ENCODE measurements around the gene NGEF. TPM values are rescaled to one million over a fixed set of nuclear protein-coding genes. Genes with fewer than 3 reads are reported as not detected.

Gene NGEF
- polyA plus RNA-seq, 1 experiment, result 0.10 TPM

- CTCF ChIA-PET, result no interaction called here
- POLR2A ChIA-PET, result interaction anchor here (0.7 kb wide), 1 partner anchor 9 kb away, joined by 3 read pairs; no protein-coding TSS in a partner anchor
- TF ChIP-seq, protein P1, sequence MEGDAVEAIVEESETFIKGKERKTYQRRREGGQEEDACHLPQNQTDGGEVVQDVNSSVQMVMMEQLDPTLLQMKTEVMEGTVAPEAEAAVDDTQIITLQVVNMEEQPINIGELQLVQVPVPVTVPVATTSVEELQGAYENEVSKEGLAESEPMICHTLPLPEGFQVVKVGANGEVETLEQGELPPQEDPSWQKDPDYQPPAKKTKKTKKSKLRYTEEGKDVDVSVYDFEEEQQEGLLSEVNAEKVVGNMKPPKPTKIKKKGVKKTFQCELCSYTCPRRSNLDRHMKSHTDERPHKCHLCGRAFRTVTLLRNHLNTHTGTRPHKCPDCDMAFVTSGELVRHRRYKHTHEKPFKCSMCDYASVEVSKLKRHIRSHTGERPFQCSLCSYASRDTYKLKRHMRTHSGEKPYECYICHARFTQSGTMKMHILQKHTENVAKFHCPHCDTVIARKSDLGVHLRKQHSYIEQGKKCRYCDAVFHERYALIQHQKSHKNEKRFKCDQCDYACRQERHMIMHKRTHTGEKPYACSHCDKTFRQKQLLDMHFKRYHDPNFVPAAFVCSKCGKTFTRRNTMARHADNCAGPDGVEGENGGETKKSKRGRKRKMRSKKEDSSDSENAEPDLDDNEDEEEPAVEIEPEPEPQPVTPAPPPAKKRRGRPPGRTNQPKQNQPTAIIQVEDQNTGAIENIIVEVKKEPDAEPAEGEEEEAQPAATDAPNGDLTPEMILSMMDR (IDR thresholded peaks at IDR 0.05; ENCODE audit: low read depth, low read length), result no peak
- Histone ChIP-seq H3K27ac (ENCODE audit: low read depth, low read length) (no peak overlapping the region), H3K4me3 (ENCODE audit: low read depth, low read length) (no peak overlapping the region), H3K9me3 (ENCODE audit: control insufficient read depth, insufficient read depth, low read length) (no peaks in the 10 kb centered on the region), H3K27me3 (ENCODE audit: control insufficient read depth, insufficient read depth, low read length) (peaks cover 3% of the 10 kb centered on the region)
- DNase-seq (ENCODE audit: low read depth, low spot score), result no peak
These were observed 137.6 kb downstream of the NGEF start for GRCh38 chr2:232875256-232876121.

DNA sequence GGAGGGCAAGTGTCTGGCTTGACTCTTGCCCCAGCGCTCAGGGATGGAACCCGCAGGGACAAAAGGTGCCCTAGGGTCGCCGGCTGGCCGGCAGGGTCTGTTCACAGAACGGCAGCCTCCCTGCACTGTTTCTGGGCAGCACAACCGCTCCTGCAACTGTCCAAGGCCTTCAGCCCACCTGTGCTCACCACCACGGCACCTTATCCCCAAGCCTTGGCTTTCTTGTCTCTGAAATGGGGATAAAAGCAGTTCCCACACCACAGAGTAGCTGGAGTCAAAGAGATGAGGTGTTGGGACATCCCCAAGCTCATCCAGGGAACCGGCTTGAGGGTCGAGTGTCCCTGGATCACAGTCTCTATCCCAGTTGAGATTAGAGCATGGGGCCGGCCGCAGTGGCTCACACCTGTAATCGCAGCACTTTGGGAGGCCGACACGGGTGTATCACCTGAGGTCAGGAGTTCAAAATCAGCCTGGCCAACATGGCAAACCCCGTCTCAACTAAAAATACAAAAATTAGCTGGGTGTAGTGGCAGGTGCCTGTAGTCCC is 138.3 kb downstream of the NGEF start:
- H3K4me3 ChIP-seq (ENCODE audit: low read depth, low read length), result no peak overlapping the region
- H3K27me3 ChIP-seq (ENCODE audit: control insufficient read depth, insufficient read depth, low read length), result peaks cover 3% of the 10 kb centered on the region
- ChIA-PET CTCF (no interaction called here), POLR2A (no interaction called here)
- H3K9me3 ChIP-seq (ENCODE audit: control insufficient read depth, insufficient read depth, low read length), result no peaks in the 10 kb centered on the region
- DNase-seq (ENCODE audit: low read depth, low spot score), result no peak
- H3K27ac ChIP-seq (ENCODE audit: low read depth, low read length), result no peak overlapping the region
- TF ChIP-seq, protein P1 (IDR thresholded peaks at IDR 0.05; ENCODE audit: low read depth, low read length), result no peak

- TF ChIP-seq, protein P1 (IDR thresholded peaks at IDR 0.05; ENCODE audit: low read depth, low read length), result no peak
- CTCF ChIA-PET, result no interaction called here
These were observed 139.0 kb downstream of the NGEF start for GRCh38 chr2:232873909-232874641.

GRCh38 chr2:232873292-232873908 is 139.7 kb downstream of the NGEF start:
- no peak overlapping the region for H3K27ac ChIP-seq (ENCODE audit: low read depth, low read length)
- peaks cover 3% of the 10 kb centered on the region for H3K27me3 ChIP-seq (ENCODE audit: control insufficient read depth, insufficient read depth, low read length)
- CTCF ChIA-PET, result no interaction called here
- no peak overlapping the region for H3K4me3 ChIP-seq (ENCODE audit: low read depth, low read length)
- DNase-seq (ENCODE audit: low read depth, low spot score), result no peak
- no peaks in the 10 kb centered on the region for H3K9me3 ChIP-seq (ENCODE audit: control insufficient read depth, insufficient read depth, low read length)
- TF ChIP-seq, protein P1 (IDR thresholded peaks at IDR 0.05; ENCODE audit: low read depth, low read length), result no peak
- POLR2A ChIA-PET, result no interaction called here

More at GRCh38 chr2:232873909-232874641, 139.0 kb downstream of the NGEF start:
- DNase-seq (ENCODE audit: low read depth, low spot score), result no peak
- H3K27ac ChIP-seq (ENCODE audit: low read depth, low read length), result no peak overlapping the region
- POLR2A ChIA-PET, result no interaction called here
- H3K4me3 ChIP-seq (ENCODE audit: low read depth, low read length), result no peak overlapping the region
- no peaks in the 10 kb centered on the region for H3K9me3 ChIP-seq (ENCODE audit: control insufficient read depth, insufficient read depth, low read length)
- H3K27me3 ChIP-seq (ENCODE audit: control insufficient read depth, insufficient read depth, low read length), result peaks cover 3% of the 10 kb centered on the region

All from AG04450 (cell line).